ENCODE data around the gene SCMH1.
"Not testable (repeated sequence)": the region's sequence is repeated elsewhere in the genome, so short reads cannot be mapped to it uniquely, and the experiment has no call there.

The SCMH1 gene

DNA sequence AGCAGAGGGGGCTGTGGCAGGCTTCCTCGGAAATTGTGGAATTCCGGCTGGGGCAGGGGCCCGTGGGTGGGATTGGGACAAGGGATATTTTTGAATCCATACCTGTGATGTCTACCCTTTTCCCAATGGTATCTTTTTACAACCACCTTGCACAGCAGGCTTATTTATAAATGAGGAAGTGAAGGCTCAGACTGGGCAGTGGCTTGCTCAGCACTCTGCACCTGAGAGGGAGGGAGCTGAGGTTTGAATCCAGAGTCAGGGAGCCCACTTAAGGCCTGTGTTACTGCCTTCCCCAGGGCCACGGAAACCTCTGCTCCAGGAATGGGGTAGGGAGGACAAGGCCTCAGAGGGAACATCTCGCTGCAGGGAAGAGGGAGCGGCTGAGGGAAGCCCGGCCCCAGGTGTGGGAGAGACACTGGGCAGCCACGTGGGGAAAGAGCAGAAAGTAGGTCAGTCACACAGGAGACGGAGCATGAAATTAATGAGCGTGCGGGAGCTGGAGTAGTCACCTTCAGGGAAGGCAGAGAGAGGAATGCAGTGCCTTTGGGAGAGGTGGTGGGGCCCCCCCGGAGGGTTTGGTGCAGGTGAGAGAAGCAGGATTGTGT, 35.4 kb upstream of the SCMH1 start:
- Histone ChIP-seq H3K4me1 (ENCODE audit: insufficient read depth, low read length) (no peaks in the 10 kb centered on the region), H3K27me3 (ENCODE audit: insufficient read depth, low read length) (peaks cover 8% of the 10 kb centered on the region; the same call in 1 of the 2 replicates), H3K27ac (ENCODE audit: low read length) (no peak overlapping the region), H3K9ac (ENCODE audit: low read depth, low read length) (no peak overlapping the region), H3K9me3 (ENCODE audit: insufficient read depth, low read depth, low read length) (no peaks in the 10 kb centered on the region), H3K36me3 (ENCODE audit: insufficient read depth, low read depth, low read length) (no peaks in the 10 kb centered on the region), H3K4me3 (ENCODE audit: low read length) (no peak overlapping the region)

DNA sequence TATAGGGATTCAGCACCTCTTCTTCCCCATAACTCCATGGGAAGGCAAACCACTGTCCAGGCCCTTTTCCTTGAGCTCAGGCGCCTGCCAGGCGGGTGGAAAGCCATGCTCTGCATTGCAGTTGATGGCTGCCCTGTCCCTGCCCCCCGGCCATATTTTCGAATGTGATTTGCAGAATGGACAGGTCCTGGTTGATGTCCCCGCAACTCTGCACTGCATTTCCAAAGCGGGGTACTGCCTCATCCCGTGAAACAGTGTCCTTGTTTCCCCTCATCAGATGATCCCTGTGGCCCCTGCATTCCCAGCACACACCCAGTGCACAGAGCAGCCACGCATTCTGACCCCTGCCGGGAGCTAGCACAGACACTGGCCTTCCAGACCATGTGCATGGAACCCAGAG, 33.7 kb upstream of the SCMH1 start:
- no peaks in the 10 kb centered on the region for H3K36me3 ChIP-seq (ENCODE audit: insufficient read depth, low read depth, low read length)
- H3K27me3 ChIP-seq (ENCODE audit: insufficient read depth, low read length) = peaks cover 7% of the 10 kb centered on the region; the same call in 1 of the 2 replicates
- no peak overlapping the region for H3K4me3 ChIP-seq (ENCODE audit: low read length)
- no peaks in the 10 kb centered on the region for H3K9me3 ChIP-seq (ENCODE audit: insufficient read depth, low read depth, low read length)
- no peaks in the 10 kb centered on the region for H3K4me1 ChIP-seq (ENCODE audit: insufficient read depth, low read length)
- H3K9ac ChIP-seq (ENCODE audit: low read depth, low read length) = no peak overlapping the region
- H3K27ac ChIP-seq (ENCODE audit: low read length) = no peak overlapping the region

DNA sequence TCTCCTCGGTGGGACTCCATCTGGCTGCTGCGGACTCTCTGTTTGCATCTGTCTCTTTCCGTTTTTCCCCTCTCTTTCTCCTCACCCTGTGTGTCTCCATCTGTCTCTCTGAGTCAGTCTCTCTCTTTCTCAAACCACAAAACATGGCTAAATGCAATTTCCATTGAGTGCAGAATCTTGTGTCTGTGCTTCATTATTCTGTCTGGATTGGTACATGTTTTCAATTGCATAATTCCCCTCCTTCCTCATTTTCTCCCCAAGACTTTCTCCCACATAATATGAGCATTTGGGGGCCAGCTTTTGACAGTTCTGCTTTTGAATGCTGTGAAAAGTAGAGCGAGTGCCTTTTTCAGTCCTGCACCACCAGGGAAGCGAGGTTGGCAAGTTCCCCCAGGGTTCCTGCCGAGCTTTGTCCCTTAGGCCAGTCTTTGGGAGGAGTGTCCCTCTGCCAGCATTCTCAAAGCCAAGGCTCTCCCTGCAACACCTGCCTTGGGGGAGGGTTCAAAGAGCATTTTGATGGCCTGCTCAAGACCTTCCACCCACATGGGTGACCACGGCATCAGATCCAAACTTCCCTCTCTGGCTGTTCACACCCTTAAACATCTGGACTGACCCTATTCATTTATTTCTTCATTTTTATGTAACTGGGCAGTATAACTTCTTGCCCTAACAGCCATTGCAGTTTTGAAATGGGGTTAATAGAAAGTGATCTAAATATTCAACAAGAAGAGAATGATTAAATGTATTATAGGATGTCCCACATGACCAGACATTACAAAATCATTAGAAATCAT, 32.8 kb upstream of the SCMH1 start:
- Histone ChIP-seq H3K4me3 (ENCODE audit: low read length) (no peak overlapping the region), H3K4me1 (ENCODE audit: insufficient read depth, low read length) (no peaks in the 10 kb centered on the region), H3K36me3 (ENCODE audit: insufficient read depth, low read depth, low read length) (no peaks in the 10 kb centered on the region), H3K9ac (ENCODE audit: low read depth, low read length) (no peak overlapping the region), H3K27ac (ENCODE audit: low read length) (no peak overlapping the region), H3K27me3 (ENCODE audit: insufficient read depth, low read length) (no peaks in the 10 kb centered on the region), H3K9me3 (ENCODE audit: insufficient read depth, low read depth, low read length) (no peaks in the 10 kb centered on the region)

DNA sequence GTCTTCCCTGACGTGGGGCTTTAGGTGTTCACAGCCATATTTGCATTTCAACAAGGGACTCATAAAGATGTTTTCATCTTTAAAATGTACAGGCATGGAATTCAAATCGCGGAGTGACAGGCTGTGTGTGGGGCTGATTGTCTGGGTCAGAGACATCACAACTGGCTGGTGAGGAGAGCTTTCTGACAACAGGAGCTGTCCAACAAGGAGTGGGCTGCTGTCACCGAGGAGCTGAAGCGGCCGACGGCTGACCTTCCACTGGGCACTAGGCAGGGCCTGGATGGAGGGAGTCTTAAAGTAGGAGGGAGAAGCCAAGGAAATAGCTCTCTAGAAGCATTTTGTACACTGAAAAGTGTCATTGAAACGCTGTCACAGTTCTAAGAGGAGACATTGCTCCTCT, 30.5 kb upstream of the SCMH1 start:
- H3K4me1 ChIP-seq (ENCODE audit: insufficient read depth, low read length) = no peaks in the 10 kb centered on the region

DNA sequence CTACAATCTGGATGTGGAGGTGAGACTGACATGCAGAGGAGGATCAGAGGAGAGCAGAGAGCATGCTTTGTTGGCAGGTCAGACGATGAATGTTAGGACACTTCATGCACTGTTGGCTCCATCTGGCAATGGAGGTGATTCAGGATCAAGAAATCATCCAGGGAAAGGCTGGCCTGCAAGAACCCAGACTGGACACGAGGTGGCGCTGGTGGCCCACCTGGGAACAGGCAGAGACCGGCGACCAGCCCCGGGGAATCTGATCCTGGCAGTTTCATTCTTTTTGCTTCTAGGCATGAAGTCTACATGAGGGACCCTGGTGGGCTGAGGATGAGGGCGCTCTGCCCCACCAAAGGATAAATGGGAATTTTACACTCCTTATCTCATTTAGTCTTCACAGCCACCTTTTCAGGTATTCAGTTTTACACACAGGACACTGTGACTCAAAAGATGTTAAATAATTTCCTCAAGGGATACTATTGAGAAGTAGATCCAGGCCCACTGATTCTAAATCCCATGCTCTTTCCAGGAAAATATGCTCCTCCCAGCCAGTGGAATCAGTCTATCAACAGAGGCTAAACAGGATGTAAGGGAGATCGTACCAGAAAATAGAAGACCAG, 26.2 kb upstream of the SCMH1 start:
- no peak overlapping the region for H3K27ac ChIP-seq (ENCODE audit: low read length)
- H3K9me3 ChIP-seq (ENCODE audit: insufficient read depth, low read depth, low read length) = no peaks in the 10 kb centered on the region
- H3K27me3 ChIP-seq (ENCODE audit: insufficient read depth, low read length) = no peaks in the 10 kb centered on the region
- H3K9ac ChIP-seq (ENCODE audit: low read depth, low read length) = no peak overlapping the region
- H3K4me3 ChIP-seq (ENCODE audit: low read length) = no peak overlapping the region
- H3K36me3 ChIP-seq (ENCODE audit: insufficient read depth, low read depth, low read length) = no peaks in the 10 kb centered on the region
- H3K4me1 ChIP-seq (ENCODE audit: insufficient read depth, low read length) = no peaks in the 10 kb centered on the region

More for the DNA sequence above, 30.5 kb upstream of the SCMH1 start:
- Histone ChIP-seq H3K9me3 (ENCODE audit: insufficient read depth, low read depth, low read length) (no peaks in the 10 kb centered on the region), H3K4me3 (ENCODE audit: low read length) (no peak overlapping the region), H3K27ac (ENCODE audit: low read length) (no peak overlapping the region), H3K36me3 (ENCODE audit: insufficient read depth, low read depth, low read length) (no peaks in the 10 kb centered on the region), H3K27me3 (ENCODE audit: insufficient read depth, low read length) (no peaks in the 10 kb centered on the region), H3K9ac (ENCODE audit: low read depth, low read length) (no peak overlapping the region)

DNA sequence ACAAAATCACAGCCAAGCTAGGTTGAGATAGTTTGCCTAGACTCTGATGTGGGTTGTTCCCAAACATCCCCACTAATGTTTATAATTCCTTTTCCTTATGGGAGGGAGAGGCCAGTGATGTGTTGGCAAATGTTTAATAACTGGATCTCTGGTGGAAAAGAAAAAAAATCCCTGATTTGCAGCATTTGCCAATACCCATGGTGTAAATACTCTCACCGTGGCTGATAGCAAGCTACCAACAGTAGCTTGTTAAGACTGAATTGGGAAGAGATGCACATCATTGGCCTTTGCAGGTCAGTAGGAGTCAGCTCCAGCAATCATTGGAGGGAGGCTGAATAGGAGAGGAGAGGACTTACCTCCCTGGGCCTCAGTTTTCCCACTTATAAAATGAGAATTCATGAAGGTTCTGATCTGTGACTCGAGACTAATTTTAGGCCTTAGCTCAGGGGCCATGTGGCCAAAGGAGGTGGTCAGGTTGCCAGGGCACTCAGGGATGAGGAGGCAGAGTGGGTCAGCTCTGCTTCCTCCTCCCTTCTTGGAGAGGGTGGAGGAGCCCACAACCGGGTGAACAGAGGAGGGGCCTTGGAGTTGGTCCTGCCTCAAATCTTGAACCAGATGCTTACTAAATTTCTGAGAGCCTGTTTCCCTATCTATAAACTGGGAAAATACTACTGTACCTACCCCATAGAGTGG, 20.0 kb upstream of the SCMH1 start:
- Histone ChIP-seq H3K4me1 (ENCODE audit: insufficient read depth, low read length) (no peaks in the 10 kb centered on the region), H3K27me3 (ENCODE audit: insufficient read depth, low read length) (no peaks in the 10 kb centered on the region), H3K9me3 (ENCODE audit: insufficient read depth, low read depth, low read length) (no peaks in the 10 kb centered on the region), H3K4me3 (ENCODE audit: low read length) (no peak overlapping the region), H3K27ac (ENCODE audit: low read length) (no peak overlapping the region), H3K36me3 (ENCODE audit: insufficient read depth, low read depth, low read length) (no peaks in the 10 kb centered on the region), H3K9ac (ENCODE audit: low read depth, low read length) (no peak overlapping the region)

DNA sequence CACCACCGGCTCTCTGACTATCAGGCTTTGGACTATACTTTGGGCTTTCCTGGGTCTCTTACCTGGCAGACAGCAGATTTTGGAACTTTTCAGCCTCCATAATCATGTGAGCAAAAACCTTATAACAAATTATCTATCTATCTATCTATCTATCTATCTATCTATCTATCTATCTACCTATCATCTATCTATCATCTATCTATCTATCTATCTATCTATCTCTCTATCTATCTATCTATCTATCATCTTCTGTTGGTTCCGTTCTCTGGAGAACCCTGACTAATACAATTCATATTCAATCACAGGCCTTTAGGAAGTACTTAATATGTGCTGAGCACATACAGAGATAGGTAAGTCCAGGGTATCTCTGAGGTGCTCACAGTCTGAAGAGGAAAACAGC, 18.7 kb upstream of the SCMH1 start:
- H3K36me3 ChIP-seq (ENCODE audit: insufficient read depth, low read depth, low read length) = no peaks in the 10 kb centered on the region
- no peaks in the 10 kb centered on the region for H3K4me1 ChIP-seq (ENCODE audit: insufficient read depth, low read length)
- no peak overlapping the region for H3K4me3 ChIP-seq (ENCODE audit: low read length)
- H3K9ac ChIP-seq (ENCODE audit: low read depth, low read length) = no peak overlapping the region
- no peak overlapping the region for H3K27ac ChIP-seq (ENCODE audit: low read length)
- H3K9me3 ChIP-seq (ENCODE audit: insufficient read depth, low read depth, low read length) = no peaks in the 10 kb centered on the region
- H3K27me3 ChIP-seq (ENCODE audit: insufficient read depth, low read length) = no peaks in the 10 kb centered on the region

DNA sequence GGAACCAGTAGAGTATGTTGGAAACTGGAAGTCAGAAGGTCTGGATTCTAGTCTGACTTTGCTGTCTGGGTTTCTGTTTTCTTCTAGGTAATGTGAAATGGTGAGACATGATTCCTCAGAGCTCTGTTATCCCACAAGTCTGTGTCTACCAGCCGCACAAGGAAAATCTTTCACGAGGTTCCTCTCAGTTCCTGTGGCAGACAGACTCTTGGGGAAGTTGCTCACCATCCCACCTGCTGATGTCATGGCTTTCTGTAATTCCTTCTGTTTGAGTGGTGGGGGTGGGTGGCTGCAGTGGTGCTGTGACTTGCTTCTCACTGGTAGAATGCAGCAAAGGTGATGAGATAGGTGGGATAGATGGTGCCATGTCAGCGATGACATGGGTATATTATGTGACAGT, 17.1 kb upstream of the SCMH1 start:
- no peak overlapping the region for H3K4me3 ChIP-seq (ENCODE audit: low read length)
- H3K9me3 ChIP-seq (ENCODE audit: insufficient read depth, low read depth, low read length) = no peaks in the 10 kb centered on the region
- H3K27ac ChIP-seq (ENCODE audit: low read length) = no peak overlapping the region
- no peaks in the 10 kb centered on the region for H3K4me1 ChIP-seq (ENCODE audit: insufficient read depth, low read length)
- no peaks in the 10 kb centered on the region for H3K36me3 ChIP-seq (ENCODE audit: insufficient read depth, low read depth, low read length)
- H3K9ac ChIP-seq (ENCODE audit: low read depth, low read length) = no peak overlapping the region
- no peaks in the 10 kb centered on the region for H3K27me3 ChIP-seq (ENCODE audit: insufficient read depth, low read length)

DNA sequence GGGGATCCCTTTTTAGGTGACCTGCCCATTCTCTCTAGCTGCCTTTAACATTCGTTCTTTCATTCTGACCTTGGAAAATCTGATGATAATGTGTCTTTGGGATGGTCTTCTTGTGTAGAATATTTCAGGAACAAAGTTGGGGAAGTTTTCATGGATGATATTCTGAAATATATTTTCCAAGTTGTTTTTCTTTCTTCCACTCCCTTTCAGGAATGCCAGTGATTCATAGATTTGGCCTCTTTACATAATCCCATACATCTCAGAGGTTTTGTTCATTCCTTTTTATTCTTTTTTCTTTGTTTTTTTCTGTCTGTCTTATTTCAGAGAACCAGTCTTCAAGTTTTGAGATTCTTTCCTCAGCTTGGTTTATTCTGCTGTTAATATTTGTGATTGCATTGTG, 13.9 kb upstream of the SCMH1 start:
- H3K9me3 ChIP-seq (ENCODE audit: insufficient read depth, low read depth, low read length) = no peaks in the 10 kb centered on the region
- H3K4me3 ChIP-seq (ENCODE audit: low read length) = no peak overlapping the region
- H3K27me3 ChIP-seq (ENCODE audit: insufficient read depth, low read length) = no peaks in the 10 kb centered on the region
- no peak overlapping the region for H3K27ac ChIP-seq (ENCODE audit: low read length)
- no peak overlapping the region for H3K9ac ChIP-seq (ENCODE audit: low read depth, low read length)
- H3K36me3 ChIP-seq (ENCODE audit: insufficient read depth, low read depth, low read length) = no peaks in the 10 kb centered on the region
- H3K4me1 ChIP-seq (ENCODE audit: insufficient read depth, low read length) = no peaks in the 10 kb centered on the region

DNA sequence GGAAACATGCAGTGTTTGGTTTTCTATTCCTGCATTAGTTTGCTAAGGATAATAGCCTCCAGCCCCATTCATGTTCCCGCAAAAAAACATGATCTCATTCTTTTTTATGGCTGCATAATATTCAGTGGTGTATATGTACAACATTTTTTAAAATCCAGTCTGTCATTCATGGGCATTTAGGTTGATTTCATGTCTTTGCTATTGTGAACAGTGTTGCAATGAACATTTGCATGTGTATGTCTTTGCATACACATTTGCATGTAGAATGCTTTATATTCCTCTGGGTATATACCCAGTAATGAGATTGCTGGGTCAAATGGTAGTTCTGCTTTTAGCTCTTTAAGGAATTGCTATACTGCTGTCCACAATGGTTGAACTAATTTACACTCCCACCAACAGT, 9.0 kb upstream of the SCMH1 start:
- not testable (repeated sequence) for H3K36me3 ChIP-seq (ENCODE audit: insufficient read depth, low read depth, low read length); H3K4me3 ChIP-seq (ENCODE audit: low read length); H3K9me3 ChIP-seq (ENCODE audit: insufficient read depth, low read depth, low read length); H3K9ac ChIP-seq (ENCODE audit: low read depth, low read length); H3K27me3 ChIP-seq (ENCODE audit: insufficient read depth, low read length); H3K4me1 ChIP-seq (ENCODE audit: insufficient read depth, low read length); H3K27ac ChIP-seq (ENCODE audit: low read length)

DNA sequence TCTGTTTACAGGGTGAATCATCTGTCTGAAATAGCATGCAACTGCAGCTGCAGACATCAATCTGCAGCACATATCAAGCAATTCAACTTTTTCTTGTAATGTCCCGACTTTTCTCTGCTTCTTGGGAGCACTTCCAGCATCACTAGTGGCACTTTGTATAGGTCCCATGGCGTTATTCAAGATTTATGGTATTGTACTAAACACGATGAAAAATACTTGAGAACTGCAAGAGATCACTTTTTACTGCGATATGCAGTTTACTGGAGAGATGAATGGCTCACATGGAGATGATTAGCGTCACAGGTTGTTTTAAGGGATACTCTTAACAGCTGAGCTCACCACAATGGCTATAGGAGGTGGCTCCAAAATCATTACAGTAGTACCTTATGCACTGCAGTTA, 7.2 kb upstream of the SCMH1 start:
- Histone ChIP-seq H3K27ac (ENCODE audit: low read length) (no peak overlapping the region), H3K9ac (ENCODE audit: low read depth, low read length) (no peak overlapping the region), H3K4me1 (ENCODE audit: insufficient read depth, low read length) (no peaks in the 10 kb centered on the region), H3K9me3 (ENCODE audit: insufficient read depth, low read depth, low read length) (no peaks in the 10 kb centered on the region), H3K4me3 (ENCODE audit: low read length) (no peak overlapping the region), H3K27me3 (ENCODE audit: insufficient read depth, low read length) (no peaks in the 10 kb centered on the region), H3K36me3 (ENCODE audit: insufficient read depth, low read depth, low read length) (no peaks in the 10 kb centered on the region)

Measured in iPS-20b (cell line).